ENCODE results near the gene GPR183.

Gene GPR183

GRCh38 chr13:99330942-99331341 is 23.7 kb upstream of the GPR183 start:
- Mint-ChIP-seq H3K9me3 (no peaks in the 10 kb centered on the region), H3K4me1 (ENCODE audit: low read depth in 2 of 2) (peaks cover 23 to 35% of the 10 kb centered on the region in 2 donors), H3K36me3 (ENCODE audit: insufficient read depth) (peaks cover 10% of the 10 kb centered on the region)

GRCh38 chr13:99329477-99329876 is 22.3 kb upstream of the GPR183 start:
- Mint-ChIP-seq H3K9me3 (no peaks in the 10 kb centered on the region), H3K27ac (peak overlapping the region; percentile 23 to 25), H3K4me3 (no peak overlapping the region), H3K27me3 (no peaks in the 10 kb centered on the region), H3K36me3 (ENCODE audit: insufficient read depth) (peaks cover 20% of the 10 kb centered on the region), H3K4me1 (ENCODE audit: low read depth in 2 of 2) (peaks cover 31 to 33% of the 10 kb centered on the region in 2 donors)
- no peak for DNase-seq
- ATAC-seq (replicated peaks): no peak

More at GRCh38 chr13:99330942-99331341, 23.7 kb upstream of the GPR183 start:
- no peak overlapping the region for H3K4me3 Mint-ChIP-seq
- no peaks in the 10 kb centered on the region for H3K27me3 Mint-ChIP-seq
- ATAC-seq (replicated peaks): no peak
- H3K27ac Mint-ChIP-seq: no peak overlapping the region
- DNase-seq: no peak

GRCh38 chr13:99327761-99328160 is 20.6 kb upstream of the GPR183 start:
- Mint-ChIP-seq H3K27ac (no peak overlapping the region), H3K36me3 (ENCODE audit: insufficient read depth) (peaks cover 21% of the 10 kb centered on the region), H3K4me1 (ENCODE audit: low read depth in 2 of 2) (peaks cover 44 to 46% of the 10 kb centered on the region in 2 donors), H3K4me3 (no peak overlapping the region), H3K9me3 (no peaks in the 10 kb centered on the region), H3K27me3 (no peaks in the 10 kb centered on the region)
- no peak for DNase-seq
- no peak for ATAC-seq (replicated peaks)

- Mint-ChIP-seq H3K27ac (peak overlapping the region in 1 of 2 donors; percentile 10), H3K9me3 (no peaks in the 10 kb centered on the region), H3K36me3 (ENCODE audit: insufficient read depth) (peaks cover 21% of the 10 kb centered on the region), H3K4me3 (peak overlapping the region in 1 of 2 donors; percentile 9), H3K4me1 (ENCODE audit: low read depth in 2 of 2) (peaks cover 45 to 51% of the 10 kb centered on the region in 2 donors), H3K27me3 (no peaks in the 10 kb centered on the region)
- DNase-seq: no peak
- no peak for ATAC-seq (replicated peaks)
Observed at GRCh38 chr13:99327126-99327525, 19.9 kb upstream of the GPR183 start.

GRCh38 chr13:99326012-99326411 is 18.8 kb upstream of the GPR183 start:
- ATAC-seq (replicated peaks): no peak
- no peak overlapping the region for H3K4me3 Mint-ChIP-seq

GRCh38 chr13:99323488-99323887 is 16.3 kb upstream of the GPR183 start:
- Mint-ChIP-seq H3K4me3 (peak overlapping the region; percentile 63 to 68), H3K36me3 (ENCODE audit: insufficient read depth) (peaks cover 37% of the 10 kb centered on the region)

More at GRCh38 chr13:99326012-99326411, 18.8 kb upstream of the GPR183 start:
- Mint-ChIP-seq H3K27ac (peak overlapping the region; percentile 82 to 87), H3K9me3 (no peaks in the 10 kb centered on the region), H3K4me1 (ENCODE audit: low read depth in 2 of 2) (peaks cover 44 to 54% of the 10 kb centered on the region in 2 donors), H3K36me3 (ENCODE audit: insufficient read depth) (peaks cover 21% of the 10 kb centered on the region), H3K27me3 (no peaks in the 10 kb centered on the region)
- DNase-seq: no peak

GRCh38 chr13:99322297-99323103 is 15.3 kb upstream of the GPR183 start:
- ATAC-seq (replicated peaks) (peak; percentile 79), DNase-seq (peak in 1 of 3 experiments; percentile 21)
- peak overlapping the region; percentile 63 to 68 for H3K4me3 Mint-ChIP-seq
- peaks cover 50 to 58% of the 10 kb centered on the region in 2 donors for H3K4me1 Mint-ChIP-seq (ENCODE audit: low read depth in 2 of 2)
- no peaks in the 10 kb centered on the region for H3K9me3 Mint-ChIP-seq
- no peaks in the 10 kb centered on the region for H3K27me3 Mint-ChIP-seq
- H3K36me3 Mint-ChIP-seq (ENCODE audit: insufficient read depth): peaks cover 37% of the 10 kb centered on the region
- H3K27ac Mint-ChIP-seq: peak overlapping the region; percentile 93 to 95

More at GRCh38 chr13:99323488-99323887, 16.3 kb upstream of the GPR183 start:
- ATAC-seq (replicated peaks) (no peak), DNase-seq (no peak)
- Mint-ChIP-seq H3K27me3 (no peaks in the 10 kb centered on the region), H3K9me3 (no peaks in the 10 kb centered on the region), H3K27ac (peak overlapping the region; percentile 93 to 95), H3K4me1 (ENCODE audit: low read depth in 2 of 2) (peaks cover 50 to 59% of the 10 kb centered on the region in 2 donors)

GRCh38 chr13:99321709-99322108 is 14.5 kb upstream of the GPR183 start:
- Mint-ChIP-seq H3K36me3 (ENCODE audit: insufficient read depth) (peaks cover 35% of the 10 kb centered on the region), H3K4me1 (ENCODE audit: low read depth in 2 of 2) (peaks cover 47 to 58% of the 10 kb centered on the region in 2 donors), H3K4me3 (peak overlapping the region; percentile 63 to 68), H3K9me3 (no peaks in the 10 kb centered on the region), H3K27me3 (no peaks in the 10 kb centered on the region), H3K27ac (peak overlapping the region; percentile 93 to 95)
- ATAC-seq (replicated peaks): no peak
- DNase-seq: no peak

- Mint-ChIP-seq H3K4me3 (peak overlapping the region in 1 of 2 donors; percentile 68), H3K27me3 (no peaks in the 10 kb centered on the region), H3K9me3 (no peaks in the 10 kb centered on the region), H3K27ac (peak overlapping the region; percentile 93 to 95), H3K4me1 (ENCODE audit: low read depth in 2 of 2) (peaks cover 49 to 60% of the 10 kb centered on the region in 2 donors), H3K36me3 (ENCODE audit: insufficient read depth) (peaks cover 33% of the 10 kb centered on the region)
- DNase-seq (no peak), ATAC-seq (replicated peaks) (peak; percentile 41)
Observed at GRCh38 chr13:99320693-99321481, 13.7 kb upstream of the GPR183 start.

GRCh38 chr13:99316657-99317256 is 9.6 kb upstream of the GPR183 start:
- H3K9me3 Mint-ChIP-seq: no peaks in the 10 kb centered on the region
- peak overlapping the region in 1 of 2 donors; percentile 35 for H3K4me3 Mint-ChIP-seq
- ATAC-seq (replicated peaks) (no peak), DNase-seq (no peak)
- peak overlapping the region; percentile 59 to 88 for H3K27ac Mint-ChIP-seq
- peaks cover 24% of the 10 kb centered on the region for H3K36me3 Mint-ChIP-seq (ENCODE audit: insufficient read depth)
- peaks cover 44 to 53% of the 10 kb centered on the region in 2 donors for H3K4me1 Mint-ChIP-seq (ENCODE audit: low read depth in 2 of 2)
- H3K27me3 Mint-ChIP-seq: no peaks in the 10 kb centered on the region

GRCh38 chr13:99316224-99316623 is 9.0 kb upstream of the GPR183 start:
- DNase-seq (no peak), ATAC-seq (replicated peaks) (no peak)
- no peaks in the 10 kb centered on the region for H3K27me3 Mint-ChIP-seq
- peak overlapping the region; percentile 59 to 88 for H3K27ac Mint-ChIP-seq
- H3K4me3 Mint-ChIP-seq: peak overlapping the region in 1 of 2 donors; percentile 35
- no peaks in the 10 kb centered on the region for H3K9me3 Mint-ChIP-seq
- H3K4me1 Mint-ChIP-seq (ENCODE audit: low read depth in 2 of 2): peaks cover 44 to 49% of the 10 kb centered on the region in 2 donors
- H3K36me3 Mint-ChIP-seq (ENCODE audit: insufficient read depth): peaks cover 24% of the 10 kb centered on the region

GRCh38 chr13:99315186-99315585 is 8.0 kb upstream of the GPR183 start:
- Mint-ChIP-seq H3K4me3 (peak overlapping the region; percentile 61 to 73), H3K27me3 (no peaks in the 10 kb centered on the region), H3K9me3 (no peaks in the 10 kb centered on the region), H3K4me1 (ENCODE audit: low read depth in 2 of 2) (peaks cover 48 to 56% of the 10 kb centered on the region in 2 donors), H3K27ac (peak overlapping the region; percentile 85 to 86), H3K36me3 (ENCODE audit: insufficient read depth) (peaks cover 24% of the 10 kb centered on the region)
- no peak for DNase-seq
- peak; percentile 16 for ATAC-seq (replicated peaks)

- Mint-ChIP-seq H3K27me3 (no peaks in the 10 kb centered on the region), H3K9me3 (no peaks in the 10 kb centered on the region), H3K36me3 (ENCODE audit: insufficient read depth) (peaks cover 19% of the 10 kb centered on the region), H3K4me1 (ENCODE audit: low read depth in 2 of 2) (peaks cover 48 to 59% of the 10 kb centered on the region in 2 donors), H3K4me3 (peak overlapping the region; percentile 61 to 73), H3K27ac (peak overlapping the region; percentile 85 to 86)
- DNase-seq (peak in 1 of 3 experiments; percentile 47), ATAC-seq (replicated peaks) (peak; percentile 76)
Observed at GRCh38 chr13:99314640-99315176, 7.5 kb upstream of the GPR183 start.

Data from effector memory CD8-positive, alpha-beta T cell (primary cell).